Neural progenitor cell (in vitro differentiated cells): ENCODE measurements around the gene TRAPPC5. TPM values are rescaled to one million over a fixed set of nuclear protein-coding genes. Genes with fewer than 3 reads are reported as not detected.

Source experiments
- DNase-seq: peaks from one replicate; pipeline ENCODE4 v3.0.0-alpha.2; 2016; ENCODE audit warnings: low spot score
- H2AFZ ChIP-seq: fragments of 200-600 bp; sonication (generic); replicated peaks from 2 replicates; pipeline ENCODE4 v1.6.1; 2016; ENCODE audit warnings: antibody characterized with exemption
- H3F3A ChIP-seq: fragments of 200-600 bp; sonication (generic); 2 replicates; pipeline ENCODE4 v1.6.1; 2016; ENCODE audit warnings: antibody characterized with exemption, low read depth
- H3K27ac ChIP-seq: fragments of 200-600 bp; sonication (generic); 2 replicates; pipeline ENCODE4 v1.5.1; 2016; ENCODE audit warnings: mild to moderate bottlenecking
- H3K27me3 ChIP-seq: fragments of 200-600 bp; sonication (generic); 2 replicates; pipeline ENCODE4 v1.6.1; 2016; ENCODE audit warnings: mild to moderate bottlenecking, moderate library complexity
- H3K36me3 ChIP-seq: fragments of 200-600 bp; sonication (generic); 2 replicates; pipeline ENCODE4 v1.5.1; 2016
- H3K4me1 ChIP-seq: fragments of 200-600 bp; sonication (generic); 2 replicates; pipeline ENCODE4 v1.6.1; 2016; ENCODE audit warnings: mixed run types
- H3K4me2 ChIP-seq: fragments of 200-600 bp; sonication (generic); 2 replicates; pipeline ENCODE4 v1.6.1; 2016
- H3K4me3 ChIP-seq: fragments of 200-600 bp; sonication (generic); 2 replicates; pipeline ENCODE4 v1.5.1; 2016
- H3K79me2 ChIP-seq: fragments of 200-600 bp; sonication (generic); 2 replicates; pipeline ENCODE4 v1.6.1; 2016; ENCODE audit warnings: low read depth
- H3K9ac ChIP-seq: fragments of 200-600 bp; sonication (generic); 2 replicates; pipeline ENCODE4 v1.6.1; 2016
- H3K9me3 ChIP-seq: fragments of 200-600 bp; sonication (generic); 2 replicates; pipeline ENCODE4 v1.5.1; 2016; ENCODE audit warnings: low read depth
- H4K20me1 ChIP-seq: fragments of 200-600 bp; sonication (generic); 2 replicates; pipeline ENCODE4 v1.6.1; 2016; ENCODE audit warnings: low read depth
- H3K27ac Mint-ChIP-seq: 3 replicates; pipeline ENCODE4 v1.8.0; 2021; ENCODE audit warnings: mixed read lengths
- H3K27me3 Mint-ChIP-seq: 2 replicates; pipeline ENCODE4 v1.8.0; 2022; ENCODE audit warnings: low read depth, mild to moderate bottlenecking, inconsistent platforms, moderate library complexity, mixed read lengths; ENCODE audit not compliant: insufficient read depth
- H3K36me3 Mint-ChIP-seq: 3 replicates; pipeline ENCODE4 v1.8.0; 2021; ENCODE audit warnings: mixed read lengths
- H3K4me1 Mint-ChIP-seq: 3 replicates; pipeline ENCODE4 v1.8.0; 2021; ENCODE audit warnings: mixed read lengths
- H3K4me3 Mint-ChIP-seq: 3 replicates; pipeline ENCODE4 v1.8.0; 2021; ENCODE audit warnings: mild to moderate bottlenecking, moderate library complexity, mixed read lengths
- H3K9me3 Mint-ChIP-seq: 3 replicates; pipeline ENCODE4 v1.8.0; 2020; ENCODE audit warnings: mixed read lengths
- CTCF ChIP-seq: fragments of 200-600 bp; sonication (generic); IDR thresholded peaks from 2 replicates; pipeline ENCODE4 v1.5.1; 2017; ENCODE audit warnings: antibody characterized with exemption, mild to moderate bottlenecking
- EZH2 ChIP-seq: fragments of 200-600 bp; sonication (generic); IDR thresholded peaks from 2 replicates; pipeline ENCODE4 v1.6.1; 2017; ENCODE audit warnings: antibody characterized with exemption, mild to moderate bottlenecking, moderate library complexity
- EZH2phosphoT487 ChIP-seq: fragments of 200-600 bp; sonication (generic); IDR thresholded peaks from 2 replicates; pipeline ENCODE4 v1.6.1; 2017; ENCODE audit warnings: antibody characterized with exemption
- total RNA-seq: library from RNA; depleted of rRNA; stranded (reverse); fragments of >200 nt; gene quantifications from 2 replicates; pipeline ENCODE4 v1.2.3, GENCODE V29; 2015; ENCODE audit warnings: low replicate concordance

The TRAPPC5 gene
- total RNA-seq, 1 donor from 2014 or later: 24.4 TPM

- peaks cover 3% of the 10 kb centered on the region for H3K4me1 Mint-ChIP-seq
- peaks cover 2% of the 10 kb centered on the region for H3K9me3 Mint-ChIP-seq
- H3K27me3 ChIP-seq: peaks cover 22% of the 10 kb centered on the region
- H3K4me3 Mint-ChIP-seq: no peak overlapping the region
- no peaks in the 10 kb centered on the region for H3K36me3 Mint-ChIP-seq
- no peak overlapping the region for H3K27ac ChIP-seq
- H3K9ac ChIP-seq: no peak overlapping the region
- H3K27ac Mint-ChIP-seq: no peak overlapping the region
- no peak for DNase-seq
- H3K4me1 ChIP-seq: peaks cover under 1% of the 10 kb centered on the region
- no peak for TF ChIP-seq CTCF
- H3K9me3 ChIP-seq: no peaks in the 10 kb centered on the region
- no peak overlapping the region for H2AFZ ChIP-seq
- peaks cover 5% of the 10 kb centered on the region for H3K27me3 Mint-ChIP-seq
- H3K4me3 ChIP-seq: no peak overlapping the region
- no peak overlapping the region for H3K4me2 ChIP-seq
- H3F3A ChIP-seq: peaks cover under 1% of the 10 kb centered on the region
- no peaks in the 10 kb centered on the region for H3K79me2 ChIP-seq
- H4K20me1 ChIP-seq: no peaks in the 10 kb centered on the region
- no peaks in the 10 kb centered on the region for H3K36me3 ChIP-seq
Measured at GRCh38 chr19:7647156-7647555, 33.5 kb upstream of the TRAPPC5 start.

- Histone ChIP-seq H4K20me1 (no peaks in the 10 kb centered on the region), H3F3A (peaks cover 4% of the 10 kb centered on the region), H2AFZ (no peak overlapping the region), H3K9me3 (no peaks in the 10 kb centered on the region), H3K27ac (no peak overlapping the region), H3K4me3 (no peak overlapping the region), H3K79me2 (no peaks in the 10 kb centered on the region), H3K9ac (no peak overlapping the region), H3K27me3 (peaks cover 34% of the 10 kb centered on the region), H3K36me3 (no peaks in the 10 kb centered on the region), H3K4me1 (peaks cover 4% of the 10 kb centered on the region), H3K4me2 (no peak overlapping the region)
- DNase-seq: no peak
- no peak overlapping the region for H3K4me3 Mint-ChIP-seq
- no peak overlapping the region for H3K27ac Mint-ChIP-seq
- no peaks in the 10 kb centered on the region for H3K36me3 Mint-ChIP-seq
- no peak for TF ChIP-seq EZH2
- TF ChIP-seq EZH2phosphoT487: no peak
- TF ChIP-seq CTCF: no peak
- H3K4me1 Mint-ChIP-seq: peaks cover 10% of the 10 kb centered on the region
- H3K9me3 Mint-ChIP-seq: no peaks in the 10 kb centered on the region
- peaks cover 11% of the 10 kb centered on the region for H3K27me3 Mint-ChIP-seq
Measured at GRCh38 chr19:7648265-7649014, 32.2 kb upstream of the TRAPPC5 start.

GRCh38 chr19:7650148-7650547 lies 30.5 kb upstream of the TRAPPC5 start:
- peaks cover 4% of the 10 kb centered on the region for H3K4me1 ChIP-seq
- H3K4me3 ChIP-seq: no peak overlapping the region
- H3K9me3 ChIP-seq: no peaks in the 10 kb centered on the region
- Mint-ChIP-seq H3K4me3 (no peak overlapping the region), H3K27me3 (peaks cover 11% of the 10 kb centered on the region), H3K27ac (no peak overlapping the region), H3K4me1 (peaks cover 10% of the 10 kb centered on the region), H3K9me3 (no peaks in the 10 kb centered on the region), H3K36me3 (no peaks in the 10 kb centered on the region)
- no peak overlapping the region for H2AFZ ChIP-seq
- H3K79me2 ChIP-seq: no peaks in the 10 kb centered on the region
- no peak for DNase-seq
- H3K27ac ChIP-seq: no peak overlapping the region
- peaks cover 4% of the 10 kb centered on the region for H3F3A ChIP-seq
- no peak overlapping the region for H3K9ac ChIP-seq
- no peak overlapping the region for H3K4me2 ChIP-seq
- H4K20me1 ChIP-seq: no peaks in the 10 kb centered on the region
- no peaks in the 10 kb centered on the region for H3K36me3 ChIP-seq
- peaks cover 51% of the 10 kb centered on the region for H3K27me3 ChIP-seq
- TF ChIP-seq EZH2 (no peak), EZH2phosphoT487 (no peak), CTCF (no peak)
